Pancreas (tissue), 10 donors: Measurements from ENCODE around the gene LENG9. TPM values are rescaled to one million over a fixed set of nuclear protein-coding genes. Genes with fewer than 3 reads are reported as not detected.

Experiments used
- ATAC-seq, 4 donors: fragments of 200-7000 bp; cut with Tn5 transposase; one replicate each; pipeline versions ENCODE4 v1.8.0 to v1.9.1; 2020; ENCODE audit warnings: mild to moderate bottlenecking in 4 of 4, moderate library complexity in 4 of 4
- DNase-seq, 6 donors: peaks; one replicate each; pipeline ENCODE4 v3.0.0-alpha.2; 2020
- FAIRE-seq: peaks from 2 replicates; lab custom pipeline; 2012; peaks lifted over from hg19 to GRCh38; lab: Jason Lieb, UNC
- H3K27ac ChIP-seq, 4 donors: fragments of 200-600 bp; sonication (generic); 1 replicate in 3 of 4; 2 replicates in 1 of 4; pipeline versions ENCODE4 v1.5.0 to v1.8.0; 2020
- H3K27me3 ChIP-seq, 4 donors: fragments of 200-600 bp; one replicate each; pipeline ENCODE4 v1.8.0; 2021
- H3K36me3 ChIP-seq, 3 donors: fragments of 200-600 bp; sonication (generic) in 1 of 3; one replicate each; pipeline versions ENCODE4 v1.5.0 to v1.8.0; 2020 to 2021
- H3K4me1 ChIP-seq, 3 donors: fragments of 200-600 bp; one replicate each; pipeline ENCODE4 v1.8.0; 2021
- H3K4me3 ChIP-seq, 4 donors: fragments of 200-600 bp; sonication (generic) in 2 of 4; one replicate each; pipeline versions ENCODE4 v1.5.0 to v1.8.0; 2020 to 2021
- H3K9me3 ChIP-seq, 4 donors: fragments of 200-600 bp; one replicate each; pipeline ENCODE4 v1.8.0; 2021
- WGBS, 2 donors: extraction: QIAGEN DNeasy Blood & Tissue Kit; methylation state at CpG; one replicate each; pipeline ENCODE4 v1.1.7; 2013; 5-methylcytosine and 5-hydroxymethylcytosine counted together
- intact Hi-C, 3 donors: fragments of 100-400 bp; cut with DNase I; formaldehyde crosslinking; loops; one replicate each; pipeline versions ENCODE4 v1.11.1 to v1.14.2; 2022
- polyA plus RNA-seq, 2 donors: library from polyadenylated mRNA; stranded (reverse); fragments of 200-250 nt; gene quantifications; one replicate each; pipeline ENCODE4 v1.2.3, GENCODE V29; 2013
- total RNA-seq, 6 donors: library from RNA; stranded (reverse); fragmentation: NEBNext Ultra II Directional in 4 of 6; extraction: Animal tissue kit (Norgen Biotek cat#: 25700) in 4 of 6; gene quantifications; one replicate each; pipeline versions ENCODE4 v1.2.1 to v1.2.4, GENCODE V29; 2021 to 2023
- TF ChIP-seq, protein P1 (sequence below), 4 donors: fragments of 200-600 bp; sonication (generic) in 3 of 4; IDR thresholded peaks; one replicate each; pipeline versions ENCODE4 v1.5.0 to v1.8.0; 2021; ENCODE audit warnings: antibody characterized with exemption in 4 of 4
- donor health status: healthy with polysubstance abuse.
- donor health status: DM: no; HTN: no; CAD: no; lungs with moderate emphysema.
- donor health status: DM: no; HTN: no; CAD: no.
- donor health status: control.
- donor health status: control.
- donor health status: Bipolar disorder and iron deficiency.
- donor health status: DM: yes; HTN: yes; CAD: no.
- donor health status: DM: no; HTN: no; CAD: no.
- donor health status: DM: no; HTN: no; CAD: no.
- donor health status: DM: yes; HTN: yes; CAD: no.

Gene LENG9
- total and polyA plus RNA-seq, 8 donors = 4.2 to 23.4 (median 13.1) TPM

- FAIRE-seq (no peak), ATAC-seq (no peak), DNase-seq (no peak)
- 76 to 90% methylated on average over 4 of the region's 4 CpGs for WGBS, 2 donors
- no peak overlapping the region for H3K4me3 ChIP-seq
- H3K4me1 ChIP-seq = no peaks in the 10 kb centered on the region
- no peak overlapping the region for H3K27ac ChIP-seq
- no peaks in the 10 kb centered on the region for H3K36me3 ChIP-seq
- intact Hi-C loops = no loop called here
- H3K27me3 ChIP-seq = peaks cover 0 to 9% (median 3%) of the 10 kb centered on the region in 4 donors
- no peaks in the 10 kb centered on the region for H3K9me3 ChIP-seq
- TF ChIP-seq, protein P1, sequence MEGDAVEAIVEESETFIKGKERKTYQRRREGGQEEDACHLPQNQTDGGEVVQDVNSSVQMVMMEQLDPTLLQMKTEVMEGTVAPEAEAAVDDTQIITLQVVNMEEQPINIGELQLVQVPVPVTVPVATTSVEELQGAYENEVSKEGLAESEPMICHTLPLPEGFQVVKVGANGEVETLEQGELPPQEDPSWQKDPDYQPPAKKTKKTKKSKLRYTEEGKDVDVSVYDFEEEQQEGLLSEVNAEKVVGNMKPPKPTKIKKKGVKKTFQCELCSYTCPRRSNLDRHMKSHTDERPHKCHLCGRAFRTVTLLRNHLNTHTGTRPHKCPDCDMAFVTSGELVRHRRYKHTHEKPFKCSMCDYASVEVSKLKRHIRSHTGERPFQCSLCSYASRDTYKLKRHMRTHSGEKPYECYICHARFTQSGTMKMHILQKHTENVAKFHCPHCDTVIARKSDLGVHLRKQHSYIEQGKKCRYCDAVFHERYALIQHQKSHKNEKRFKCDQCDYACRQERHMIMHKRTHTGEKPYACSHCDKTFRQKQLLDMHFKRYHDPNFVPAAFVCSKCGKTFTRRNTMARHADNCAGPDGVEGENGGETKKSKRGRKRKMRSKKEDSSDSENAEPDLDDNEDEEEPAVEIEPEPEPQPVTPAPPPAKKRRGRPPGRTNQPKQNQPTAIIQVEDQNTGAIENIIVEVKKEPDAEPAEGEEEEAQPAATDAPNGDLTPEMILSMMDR (IDR thresholded peaks at IDR 0.05) = no peak
These were observed 49.4 kb downstream of the LENG9 start for GRCh38 chr19:54414156-54414555.

GRCh38 chr19:54412877-54413276 lies 50.7 kb downstream of the LENG9 start:
- Histone ChIP-seq H3K36me3 (no peaks in the 10 kb centered on the region), H3K27ac (no peak overlapping the region), H3K4me1 (no peaks in the 10 kb centered on the region), H3K9me3 (no peaks in the 10 kb centered on the region), H3K27me3 (peaks cover 0 to 9% (median 3%) of the 10 kb centered on the region in 4 donors), H3K4me3 (no peak overlapping the region)
- intact Hi-C loops = no loop called here
- TF ChIP-seq, protein P1 (IDR thresholded peaks at IDR 0.05) = no peak
- ATAC-seq = no peak
- no peak for DNase-seq
- 56 to 67% methylated on average over 4 of the region's 4 CpGs for WGBS, 2 donors
- no peak for FAIRE-seq

Other genes starting within 250 kb of the LENG9 start
- gene LILRB3, start 240.8 kb downstream of the LENG9 start, total RNA-seq = 1 to 10 TPM in 3 of 6 donors, under 1 TPM in 3; 0.47 to 5.6 (median 1.6) TPM
- 1 to 10 TPM; 1.3 to 2.4 TPM for gene LILRB3, start 240.8 kb downstream of the LENG9 start, polyA plus RNA-seq
- 1 to 10 TPM in 2 of 6 donors, under 1 TPM in 4; 0.20 to 2.4 (median 0.62) TPM for gene LILRA6, start 221.0 kb downstream of the LENG9 start, total RNA-seq
- gene LILRA6, start 221.0 kb downstream of the LENG9 start, polyA plus RNA-seq = under 1 TPM; 0.31 to 0.38 TPM
- gene LILRB5, start 206.5 kb downstream of the LENG9 start, total RNA-seq = 1 to 10 TPM in 3 of 6 donors, under 1 TPM in 3; 0.23 to 3.1 (median 1.1) TPM
- gene LILRB5, start 206.5 kb downstream of the LENG9 start, polyA plus RNA-seq = 1 to 10 TPM in 1 of 2 donors, under 1 TPM in 1; 0.56 to 1.4 TPM
- gene LILRB2, start 182.7 kb downstream of the LENG9 start, total RNA-seq = 1 to 10 TPM in 3 of 6 donors, under 1 TPM in 3; 0.19 to 3.9 (median 1.2) TPM
- gene LILRB2, start 182.7 kb downstream of the LENG9 start, polyA plus RNA-seq = 1 to 10 TPM; 1.4 to 1.6 TPM
- gene LILRA5, start 150.6 kb downstream of the LENG9 start, total RNA-seq = 1 to 10 TPM in 2 of 6 donors, under 1 TPM in 4; 0.20 to 1.7 (median 0.51) TPM
- gene LILRA5, start 150.6 kb downstream of the LENG9 start, polyA plus RNA-seq = 1 to 10 TPM in 1 of 2 donors, under 1 TPM in 1; 0.34 to 1.1 TPM
- 1 to 10 TPM in 1 of 6 donors, under 1 TPM in 1, not detected in 4; 0.24 to 2.4 TPM for gene LILRA4, start 124.6 kb downstream of the LENG9 start, total RNA-seq
- not detected for gene LILRA4, start 124.6 kb downstream of the LENG9 start, polyA plus RNA-seq
- 10 to 100 TPM in 2 of 6 donors, 1 to 10 TPM in 3, under 1 TPM in 1; 0.69 to 33.1 (median 4.8) TPM for gene LAIR1, start 98.8 kb downstream of the LENG9 start, total RNA-seq
- 1 to 10 TPM; 1.7 to 3.1 TPM for gene LAIR1, start 98.8 kb downstream of the LENG9 start, polyA plus RNA-seq
- gene TTYH1, start 48.3 kb downstream of the LENG9 start, total RNA-seq = 10 to 100 TPM; 20.8 to 38.1 (median 24.6) TPM
- gene TTYH1, start 48.3 kb downstream of the LENG9 start, polyA plus RNA-seq = 10 to 100 TPM; 40.0 to 78.0 TPM
- gene LENG8, start 14.6 kb downstream of the LENG9 start, total RNA-seq = 100 to 1,000 TPM in 4 of 6 donors, 10 to 100 TPM in 2; 64.8 to 173 (median 129) TPM
- gene LENG8, start 14.6 kb downstream of the LENG9 start, polyA plus RNA-seq = 100 to 1,000 TPM; 313 to 657 TPM
- gene CDC42EP5, start 9.5 kb upstream of the LENG9 start, total RNA-seq = 10 to 100 TPM in 4 of 6 donors, 1 to 10 TPM in 2; 8.2 to 48.0 (median 20.4) TPM
- gene CDC42EP5, start 9.5 kb upstream of the LENG9 start, polyA plus RNA-seq = 10 to 100 TPM in 1 of 2 donors, 1 to 10 TPM in 1; 7.5 to 15.1 TPM
- gene LAIR2, start 39.1 kb upstream of the LENG9 start, total RNA-seq = not detected
- gene LAIR2, start 39.1 kb upstream of the LENG9 start, polyA plus RNA-seq = not detected
- gene LILRA2, start 110.0 kb upstream of the LENG9 start, total RNA-seq = 1 to 10 TPM in 3 of 6 donors, under 1 TPM in 3; 0.19 to 4.2 (median 0.89) TPM
- under 1 TPM; 0.42 to 0.47 TPM for gene LILRA2, start 110.0 kb upstream of the LENG9 start, polyA plus RNA-seq
- gene LILRA1, start 129.9 kb upstream of the LENG9 start, total RNA-seq = 1 to 10 TPM in 1 of 6 donors, under 1 TPM in 4, not detected in 1; 0.08 to 1.5 (median 0.69) TPM
- gene LILRA1, start 129.9 kb upstream of the LENG9 start, polyA plus RNA-seq = under 1 TPM; 0.19 to 0.23 TPM
- gene LILRB1, start 166.7 kb upstream of the LENG9 start, total RNA-seq = 1 to 10 TPM in 3 of 6 donors, under 1 TPM in 3; 0.51 to 8.8 (median 1.3) TPM
- under 1 TPM; 0.56 to 0.57 TPM for gene LILRB1, start 166.7 kb upstream of the LENG9 start, polyA plus RNA-seq
- 10 to 100 TPM in 1 of 6 donors, 1 to 10 TPM in 2, under 1 TPM in 3; 0.28 to 11.1 (median 1.1) TPM for gene LILRB4, start 199.2 kb upstream of the LENG9 start, total RNA-seq
- gene LILRB4, start 199.2 kb upstream of the LENG9 start, polyA plus RNA-seq = 1 to 10 TPM in 1 of 2 donors, under 1 TPM in 1; 0.80 to 1.2 TPM